DOHH2 (cell line): ENCODE data around the gene TRAF4.

Experiments
- H3F3A ChIP-seq: fragments of 200-600 bp; sonication (generic), shearing (Covaris generic); 2 replicates; pipeline ENCODE4 v1.6.0; 2016; ENCODE audit warnings: antibody characterized with exemption, mild to moderate bottlenecking; ENCODE audit not compliant: control insufficient read depth, insufficient read depth
- H3K27ac ChIP-seq: fragments of 200-600 bp; sonication (generic); 2 replicates; pipeline ENCODE4 v1.5.1; 2014; ENCODE audit warnings: low read depth, mild to moderate bottlenecking, low read length, moderate library complexity
- H3K27me3 ChIP-seq: fragments of 200-600 bp; sonication (generic); 2 replicates; pipeline ENCODE4 v1.6.1; 2014; ENCODE audit warnings: mild to moderate bottlenecking, low read length, mixed read lengths; ENCODE audit not compliant: control insufficient read depth
- H3K36me3 ChIP-seq: fragments of 200-600 bp; sonication (generic); 2 replicates; pipeline ENCODE4 v1.6.1; 2014; ENCODE audit warnings: mild to moderate bottlenecking, low read length, moderate library complexity, mixed read lengths; ENCODE audit not compliant: control insufficient read depth
- H3K4me1 ChIP-seq: fragments of 200-600 bp; sonication (generic); 2 replicates; pipeline ENCODE4 v1.6.1; 2014; ENCODE audit warnings: mild to moderate bottlenecking, low read length, mixed read lengths; ENCODE audit not compliant: control insufficient read depth
- H3K4me2 ChIP-seq: fragments of 200-600 bp; sonication (generic); 2 replicates; pipeline ENCODE4 v1.6.0; 2014; ENCODE audit warnings: mild to moderate bottlenecking, low read length, moderate library complexity
- H3K4me3 ChIP-seq: fragments of 200-600 bp; sonication (generic); 2 replicates; pipeline ENCODE4 v1.5.1; 2014; ENCODE audit warnings: mild to moderate bottlenecking, low read length, mixed read lengths
- H3K79me2 ChIP-seq: fragments of 200-600 bp; sonication (generic); 2 replicates; pipeline ENCODE4 v1.6.1; 2014; ENCODE audit warnings: mild to moderate bottlenecking, low read length, mixed read lengths; ENCODE audit not compliant: control insufficient read depth
- H3K9me2 ChIP-seq: fragments of 200-600 bp; sonication (generic); replicated peaks from 2 replicates; pipeline ENCODE4 v1.6.1; 2014; ENCODE audit warnings: mild to moderate bottlenecking, low read length, mixed read lengths; ENCODE audit not compliant: control insufficient read depth
- H3K9me3 ChIP-seq: fragments of 200-600 bp; sonication (generic); 2 replicates; pipeline ENCODE4 v1.6.1; 2014; ENCODE audit warnings: antibody characterized with exemption, low read length, mixed read lengths; ENCODE audit not compliant: control insufficient read depth, insufficient read depth
- H4K20me1 ChIP-seq: fragments of 200-600 bp; sonication (generic); 2 replicates; pipeline ENCODE4 v1.6.0; 2014; ENCODE audit warnings: low read depth, mild to moderate bottlenecking, antibody characterized with exemption, low read length, moderate library complexity; ENCODE audit not compliant: control insufficient read depth, insufficient read depth
- CTCF ChIP-seq: fragments of 200-600 bp; sonication (generic); IDR thresholded peaks from one replicate; pipeline ENCODE4 v1.5.1; 2014; ENCODE audit warnings: antibody characterized with exemption, mild to moderate bottlenecking, low read depth, low read length; ENCODE audit not compliant: poor library complexity, severe bottlenecking
- EZH2phosphoT487 ChIP-seq: fragments of 200-600 bp; sonication (generic); IDR thresholded peaks from 2 replicates; pipeline ENCODE4 v1.6.1; 2017; ENCODE audit warnings: borderline replicate concordance, mild to moderate bottlenecking, antibody characterized with exemption, low read length, moderate library complexity, mixed read lengths

The TRAF4 gene

GRCh38 chr17:28744972-28745785 is 1.4 kb downstream of the TRAF4 start:
- Histone ChIP-seq H3K9me3 (no peaks in the 10 kb centered on the region), H3K4me2 (peak overlapping the region; percentile 99), H4K20me1 (peaks cover 20% of the 10 kb centered on the region), H3K36me3 (peaks cover 74% of the 10 kb centered on the region), H3K79me2 (peaks cover 59% of the 10 kb centered on the region), H3K27ac (peak overlapping the region; percentile 90), H3F3A (peaks cover 33% of the 10 kb centered on the region), H3K27me3 (no peaks in the 10 kb centered on the region), H3K9me2 (no peaks in the 10 kb centered on the region), H3K4me3 (peak overlapping the region; percentile 97), H3K4me1 (peaks cover 60% of the 10 kb centered on the region)
- TF ChIP-seq CTCF: no peak

- Histone ChIP-seq H3K4me2 (peak overlapping the region; percentile 99), H4K20me1 (peaks cover 27% of the 10 kb centered on the region), H3K4me3 (peak overlapping the region; percentile 97), H3K9me2 (no peaks in the 10 kb centered on the region), H3K4me1 (peaks cover 57% of the 10 kb centered on the region), H3F3A (peaks cover 32% of the 10 kb centered on the region), H3K36me3 (peaks cover 74% of the 10 kb centered on the region), H3K9me3 (no peaks in the 10 kb centered on the region), H3K27ac (peak overlapping the region; percentile 90), H3K27me3 (no peaks in the 10 kb centered on the region), H3K79me2 (peaks cover 60% of the 10 kb centered on the region)
- TF ChIP-seq EZH2phosphoT487 (no peak), CTCF (no peak)
Observed at GRCh38 chr17:28745786-28746411, 2.1 kb downstream of the TRAF4 start.

GRCh38 chr17:28746611-28747050 is 2.8 kb downstream of the TRAF4 start:
- H3K4me3 ChIP-seq: peak overlapping the region; percentile 97
- peaks cover 77% of the 10 kb centered on the region for H3K36me3 ChIP-seq
- no peaks in the 10 kb centered on the region for H3K9me2 ChIP-seq
- no peak overlapping the region; the same call in 1 of the 2 replicates for H3K27ac ChIP-seq
- no peaks in the 10 kb centered on the region for H3K9me3 ChIP-seq
- H3K79me2 ChIP-seq: peaks cover 61% of the 10 kb centered on the region
- H3K27me3 ChIP-seq: no peaks in the 10 kb centered on the region
- no peak for TF ChIP-seq EZH2phosphoT487
- no peak for TF ChIP-seq CTCF
- H3K4me2 ChIP-seq: peak overlapping the region; percentile 99
- H3K4me1 ChIP-seq: peaks cover 50% of the 10 kb centered on the region
- H3F3A ChIP-seq: peaks cover 29% of the 10 kb centered on the region
- peaks cover 27% of the 10 kb centered on the region for H4K20me1 ChIP-seq
